HG03095 (cell line): Measurements from ENCODE around the gene RBM20.
"Not testable (repeated sequence)": the region's sequence is repeated elsewhere in the genome, so short reads cannot be mapped to it uniquely, and the experiment has no call there.

ENCODE experiments used
- ATAC-seq: cut with Tn5 transposase; IDR thresholded peaks from one replicate; pipeline ENCODE4 v1.9.1; 2021; ENCODE audit warnings: moderate library complexity; ENCODE audit not compliant: unreplicated experiment

RBM20 gene

GRCh38 chr10:110727785-110728184 lies 83.6 kb downstream of the RBM20 start:
- ATAC-seq = not testable (repeated sequence)

- ATAC-seq = no peak
Observed at GRCh38 chr10:110730345-110731050, 86.4 kb downstream of the RBM20 start.

DNA sequence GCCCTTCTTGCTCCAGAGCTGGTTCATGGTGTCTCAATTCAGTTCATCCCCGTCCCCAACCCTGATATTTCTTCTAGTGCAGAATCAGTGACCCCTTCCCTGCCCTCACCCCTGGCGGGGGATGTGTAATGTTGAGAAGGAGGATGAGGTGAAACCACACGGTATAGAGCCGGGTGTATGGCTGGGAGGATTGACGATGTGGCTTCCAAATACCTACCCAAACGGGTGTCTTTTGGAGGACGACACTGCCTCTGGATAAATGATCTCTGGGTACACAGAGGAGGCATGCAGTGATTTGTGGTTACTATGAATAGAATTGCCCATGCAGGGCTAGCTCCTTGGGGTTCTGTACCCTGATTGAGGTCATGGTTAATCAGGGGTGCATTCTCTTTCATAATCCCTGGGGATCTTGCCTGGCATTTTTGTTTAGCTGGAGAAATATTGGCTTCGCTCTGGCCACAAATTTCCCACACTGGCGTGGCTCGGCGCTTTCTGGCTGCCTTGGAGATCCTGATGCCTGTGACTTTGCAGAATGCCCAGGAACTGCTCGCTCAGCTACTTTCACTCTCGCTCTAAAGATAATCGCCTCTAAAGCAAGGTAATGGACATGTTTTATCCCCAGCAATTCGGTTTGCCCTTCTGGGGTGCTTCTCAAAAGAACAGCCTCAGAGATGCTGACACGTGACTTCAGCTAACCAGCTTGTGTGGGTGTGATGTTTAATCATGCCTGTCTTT lies 89.2 kb downstream of the RBM20 start:
- no peak for ATAC-seq

DNA sequence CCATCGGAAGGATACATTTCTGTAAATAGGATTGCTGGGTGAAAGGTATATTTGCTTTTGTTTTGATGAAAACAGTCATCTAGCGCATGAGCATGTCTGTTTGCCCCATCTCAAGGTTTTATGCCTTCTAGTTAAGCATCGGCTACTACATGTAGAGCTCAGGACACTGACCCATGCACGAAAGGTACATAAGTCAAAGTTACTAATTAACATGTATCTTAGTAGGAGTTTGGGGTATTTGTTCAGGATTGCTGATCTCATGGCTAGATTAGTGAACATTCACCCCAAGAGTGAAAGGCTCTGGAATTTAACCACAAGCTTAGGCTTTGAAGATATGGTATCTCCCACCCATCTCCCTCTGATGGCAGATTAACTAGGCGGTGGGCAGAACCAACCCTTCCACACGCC lies 91.5 kb downstream of the RBM20 start:
- ATAC-seq = no peak

GRCh38 chr10:110737886-110738634 lies 93.9 kb downstream of the RBM20 start:
- ATAC-seq = no peak

DNA sequence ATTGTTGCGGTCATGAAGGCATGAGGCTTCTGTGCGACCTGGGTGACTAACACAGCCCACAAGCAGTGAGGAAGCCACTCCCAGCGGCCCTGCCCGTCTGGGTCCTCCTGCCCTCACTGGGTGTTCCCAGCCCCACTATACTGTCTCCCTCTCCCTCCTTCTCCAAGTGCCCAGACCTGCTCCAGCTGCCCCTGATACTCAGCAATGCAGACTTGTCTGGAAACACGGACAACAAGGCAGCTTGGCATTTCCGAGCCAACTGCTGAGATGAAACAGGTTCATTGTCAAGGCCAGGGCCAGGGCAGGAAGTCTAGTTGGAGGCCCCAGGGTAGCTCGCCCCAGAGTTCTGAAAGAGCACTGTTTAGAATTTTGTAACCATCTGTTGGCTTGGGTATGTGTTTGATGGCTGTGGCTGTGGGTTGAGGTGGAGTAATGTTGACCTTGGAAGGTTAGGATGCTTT lies 95.7 kb downstream of the RBM20 start:
- no peak for ATAC-seq

- ATAC-seq = no peak
Observed at GRCh38 chr10:110742801-110743200, 98.7 kb downstream of the RBM20 start.

GRCh38 chr10:110744782-110745181 lies 100.6 kb downstream of the RBM20 start:
- no peak for ATAC-seq

DNA sequence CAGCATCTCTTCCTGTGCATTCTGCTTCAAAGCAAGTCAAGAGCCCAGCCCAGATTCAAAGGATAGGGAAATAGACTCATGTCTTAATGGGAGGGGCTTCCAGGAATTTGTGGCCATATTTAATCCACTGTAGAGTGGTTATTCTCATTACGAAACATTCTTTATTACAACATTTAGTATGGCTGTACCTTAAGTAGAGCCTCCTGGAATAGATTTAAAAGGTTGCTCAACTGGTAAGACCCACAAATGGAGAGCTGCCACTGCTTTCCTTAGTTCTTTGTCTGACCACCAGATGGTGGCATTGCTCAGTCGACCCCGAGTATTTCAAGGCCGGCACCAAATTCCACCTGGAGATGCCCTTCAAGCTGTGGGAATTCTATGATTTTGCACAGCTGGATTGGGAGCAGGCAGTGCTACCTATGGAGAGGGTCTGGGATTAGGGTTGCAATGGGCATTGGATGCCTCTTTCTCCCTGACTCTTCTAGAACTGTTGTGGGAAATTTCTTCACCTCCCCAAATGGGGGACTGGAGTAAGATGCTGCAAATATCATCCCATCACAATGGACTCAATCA lies 102.2 kb downstream of the RBM20 start:
- no peak for ATAC-seq

- no peak for ATAC-seq
Observed at GRCh38 chr10:110746969-110747608, 103.0 kb downstream of the RBM20 start.

DNA sequence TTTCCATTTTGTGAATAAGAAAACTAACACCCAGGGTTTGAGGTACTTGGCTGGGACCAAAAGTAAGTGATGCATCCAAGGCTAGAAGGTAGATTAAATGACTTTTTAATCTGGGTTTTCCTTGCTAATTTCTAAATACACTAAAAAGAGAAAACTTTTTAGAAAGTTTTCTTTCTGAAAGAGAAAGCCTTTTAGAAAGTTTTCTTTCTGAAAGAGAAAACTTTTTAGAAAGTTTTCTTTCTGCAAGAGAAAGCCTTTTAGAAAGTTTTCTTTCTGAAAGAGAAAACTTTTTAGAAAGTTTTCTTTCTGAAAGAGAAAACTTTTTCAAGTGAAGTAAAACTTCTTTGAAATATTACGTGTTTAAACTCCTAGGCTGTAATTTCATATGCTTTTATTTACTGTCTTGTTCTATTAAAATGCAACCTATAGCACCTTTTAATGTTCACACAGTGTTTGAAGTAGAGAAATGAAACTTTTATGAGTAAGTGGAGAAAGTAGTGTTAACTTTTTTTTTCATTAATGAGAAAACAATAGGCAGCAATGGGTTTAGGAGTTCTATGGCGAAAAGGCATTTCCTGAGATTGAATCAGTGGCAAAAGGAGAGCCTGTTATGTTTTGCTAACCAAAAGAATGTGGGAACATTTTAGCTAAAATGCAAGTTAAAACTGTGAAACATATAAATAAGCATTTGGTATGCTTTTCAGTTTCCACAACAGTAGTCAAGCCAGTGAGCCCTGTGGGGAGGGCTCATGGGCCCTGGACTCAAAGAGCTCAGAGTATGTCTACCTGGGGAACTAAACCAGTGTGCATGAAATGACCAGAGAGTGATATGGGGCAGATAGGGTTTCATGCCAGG lies 103.7 kb downstream of the RBM20 start:
- no peak for ATAC-seq

DNA sequence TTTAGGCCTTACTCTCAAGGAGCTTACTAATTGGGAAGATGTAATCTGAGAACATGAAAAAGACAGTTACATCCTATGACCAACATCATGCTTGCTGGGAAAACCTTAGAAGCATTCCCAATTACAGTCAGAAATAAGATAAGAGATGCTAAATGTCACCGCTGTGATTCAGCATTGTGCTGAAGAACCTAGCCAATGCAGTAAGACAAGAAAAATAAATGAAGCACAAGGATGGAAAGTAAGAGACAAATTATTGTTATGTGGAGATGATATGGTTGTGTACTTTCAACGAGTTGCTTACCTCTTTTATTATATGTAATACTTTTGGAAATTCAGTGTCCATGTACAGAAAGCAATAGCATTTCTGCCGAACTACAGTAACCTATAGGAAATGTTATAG lies 104.8 kb downstream of the RBM20 start:
- no peak for ATAC-seq

DNA sequence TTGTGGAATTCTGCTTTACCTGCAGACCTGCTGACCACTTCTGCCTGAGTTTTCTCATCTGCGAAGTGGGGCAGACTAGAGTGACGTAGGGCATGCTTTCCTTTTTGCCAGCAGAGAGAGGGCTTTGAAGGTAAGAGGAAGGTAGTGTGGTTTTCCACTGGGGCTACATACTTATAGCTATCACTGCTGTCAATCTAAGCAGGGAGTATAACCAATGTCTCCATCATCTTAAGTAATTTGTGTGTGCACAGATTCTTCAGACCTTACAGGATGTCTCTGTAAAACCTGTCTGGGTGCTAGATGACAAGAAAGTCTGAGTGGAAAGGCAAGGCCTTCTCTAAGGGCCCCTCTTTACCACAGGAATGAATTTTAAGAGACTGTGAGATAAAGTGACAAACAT lies 106.8 kb downstream of the RBM20 start:
- ATAC-seq = no peak

DNA sequence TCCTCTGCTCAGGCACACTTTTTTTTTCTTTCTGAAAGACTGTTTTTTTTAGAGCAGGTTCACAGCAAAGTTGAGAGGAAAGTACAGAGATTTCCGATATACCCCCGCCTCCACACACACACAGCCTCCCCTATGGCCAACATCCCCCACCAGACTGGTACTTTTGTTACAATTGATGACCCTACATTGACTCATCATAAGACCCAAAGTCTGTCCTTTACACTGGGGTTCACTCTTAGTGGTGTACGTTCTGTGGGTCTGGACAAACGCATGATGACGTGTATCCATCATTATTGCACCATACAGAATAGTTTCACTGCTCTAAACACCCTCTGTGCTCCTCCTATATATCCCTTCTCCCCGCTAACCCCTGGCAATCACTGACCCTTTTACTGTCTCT lies 107.7 kb downstream of the RBM20 start:
- ATAC-seq = no peak

DNA sequence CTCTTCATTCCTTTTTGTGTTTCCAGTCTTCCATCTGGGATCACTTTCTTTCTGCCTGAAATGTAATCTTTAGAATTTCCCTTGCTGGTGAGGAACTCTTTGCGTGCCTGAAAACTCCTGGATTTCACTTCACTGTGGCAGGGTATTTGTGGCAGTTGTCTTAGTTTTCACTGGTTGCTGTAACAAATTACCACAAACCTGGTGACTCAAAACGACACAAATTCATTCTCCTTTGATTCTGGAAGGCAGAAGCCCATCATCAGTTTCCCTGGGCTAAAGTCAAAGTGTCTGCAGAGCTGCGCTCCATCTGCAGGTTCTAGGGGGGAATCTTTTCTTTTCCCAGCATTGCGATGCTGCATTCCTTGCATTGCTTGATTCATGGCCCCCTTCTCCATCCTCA lies 109.3 kb downstream of the RBM20 start:
- no peak for ATAC-seq

- no peak for ATAC-seq
Observed at GRCh38 chr10:110754375-110755105, 110.4 kb downstream of the RBM20 start.

- no peak for ATAC-seq
Observed at GRCh38 chr10:110755781-110756180, 111.6 kb downstream of the RBM20 start.

GRCh38 chr10:110756876-110757275 lies 112.7 kb downstream of the RBM20 start:
- no peak for ATAC-seq

GRCh38 chr10:110757586-110757985 lies 113.5 kb downstream of the RBM20 start:
- ATAC-seq = no peak
